HG03196 (cell line): ENCODE results near the gene SYNC.

Experiments used
- ATAC-seq: cut with Tn5 transposase; IDR thresholded peaks from one replicate; pipeline ENCODE4 v1.9.1; 2021; ENCODE audit not compliant: unreplicated experiment

The SYNC gene

GRCh38 chr1:32702599-32703478, at the start of gene SYNC:
TSS of gene SYNC (minus strand) at chr1:32702770. CDS start at chr1:32702660, 110 bp downstream.
- ATAC-seq, result no peak

- no peak for ATAC-seq
These were observed 47.2 kb upstream of the SYNC start for GRCh38 chr1:32749771-32750170.

- no peak for ATAC-seq
These were observed 46.8 kb upstream of the SYNC start for GRCh38 chr1:32749332-32749731.

GRCh38 chr1:32748926-32749325, 46.4 kb upstream of the SYNC start:
- ATAC-seq, result no peak

- ATAC-seq, result no peak
These were observed 45.8 kb upstream of the SYNC start for GRCh38 chr1:32748348-32748747.

- ATAC-seq, result no peak
These were observed 43.6 kb upstream of the SYNC start for GRCh38 chr1:32746130-32746529.

GRCh38 chr1:32744071-32744425, 41.5 kb upstream of the SYNC start:
- ATAC-seq, result no peak

- no peak for ATAC-seq
These were observed 41.0 kb upstream of the SYNC start for GRCh38 chr1:32743380-32744070.

GRCh38 chr1:32742956-32743355, 40.4 kb upstream of the SYNC start:
- no peak for ATAC-seq

- no peak for ATAC-seq
These were observed 39.8 kb upstream of the SYNC start for GRCh38 chr1:32742199-32742947.

- ATAC-seq, result no peak
These were observed 39.0 kb upstream of the SYNC start for GRCh38 chr1:32741413-32742198.

- no peak for ATAC-seq
These were observed 38.5 kb upstream of the SYNC start for GRCh38 chr1:32741059-32741412.

- no peak for ATAC-seq
These were observed 34.5 kb upstream of the SYNC start for GRCh38 chr1:32736812-32737791.

- no peak for ATAC-seq
These were observed 31.2 kb upstream of the SYNC start for GRCh38 chr1:32733582-32734321.

- no peak for ATAC-seq
These were observed 26.9 kb upstream of the SYNC start for GRCh38 chr1:32729254-32730046.

GRCh38 chr1:32728413-32729077, 26.0 kb upstream of the SYNC start:
- ATAC-seq, result no peak

- no peak for ATAC-seq
These were observed 25.3 kb upstream of the SYNC start for GRCh38 chr1:32727876-32728275.

GRCh38 chr1:32725615-32725982, 23.0 kb upstream of the SYNC start:
- ATAC-seq, result no peak
